GM18861 (cell line): ENCODE data around the gene INHBC.

ENCODE experiments used
- ATAC-seq: cut with Tn5 transposase; IDR thresholded peaks from one replicate; pipeline ENCODE4 v1.9.1; 2021; ENCODE audit not compliant: unreplicated experiment

The INHBC gene

DNA sequence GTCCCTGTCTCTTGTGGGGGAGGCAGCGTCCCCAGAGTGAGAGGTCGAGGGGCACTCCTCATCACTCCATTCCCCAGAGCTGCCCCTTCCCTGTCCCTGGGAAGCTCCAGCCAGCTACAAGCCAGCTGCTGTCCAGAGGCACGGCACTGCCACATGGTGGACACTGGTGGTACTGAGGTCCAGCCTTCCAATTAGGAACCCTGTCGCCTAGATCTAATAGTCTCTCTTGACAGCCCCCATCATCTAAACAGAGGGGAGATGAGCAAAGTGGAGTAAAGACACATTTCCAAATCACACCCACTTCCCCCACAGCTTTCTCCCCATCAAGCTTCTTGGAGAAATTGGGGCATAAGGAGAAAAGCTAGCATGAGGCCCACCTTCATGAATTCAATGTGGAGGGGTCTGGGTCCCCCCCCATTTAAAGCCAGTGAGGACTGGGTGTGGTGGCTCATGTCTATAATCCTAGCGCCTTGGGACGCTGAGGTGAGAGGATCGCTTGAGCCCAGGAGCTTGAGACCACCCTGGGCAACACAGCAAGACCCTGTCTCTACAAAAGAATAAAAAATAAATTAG, 18.4 kb downstream of the INHBC start:
- ATAC-seq = peak; percentile 41

DNA sequence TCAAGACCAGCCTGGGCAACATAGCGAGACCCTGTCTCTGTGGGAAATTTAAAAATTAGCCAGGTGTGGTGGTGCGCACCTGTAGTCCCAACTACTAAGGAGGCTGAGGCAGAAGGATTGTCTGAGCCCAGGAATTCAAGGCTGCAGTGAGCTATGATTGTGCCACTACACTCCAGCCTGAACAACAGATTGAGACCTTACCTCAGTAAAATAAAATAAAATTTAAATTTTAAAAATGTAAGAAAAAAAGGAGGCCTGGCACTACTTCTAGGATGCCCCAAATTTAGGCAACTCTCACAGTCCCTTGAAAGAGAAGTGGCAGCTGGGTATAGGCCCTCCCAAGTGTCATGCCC, 19.6 kb downstream of the INHBC start:
- ATAC-seq = no peak

- no peak for ATAC-seq
These were observed 20.2 kb downstream of the INHBC start, which contains the start of gene INHBE for GRCh38 chr12:57454566-57455373. Gene INHBE (plus strand): TSS chr12:57455307. CDS start chr12:57455537, 230 bp downstream.

DNA sequence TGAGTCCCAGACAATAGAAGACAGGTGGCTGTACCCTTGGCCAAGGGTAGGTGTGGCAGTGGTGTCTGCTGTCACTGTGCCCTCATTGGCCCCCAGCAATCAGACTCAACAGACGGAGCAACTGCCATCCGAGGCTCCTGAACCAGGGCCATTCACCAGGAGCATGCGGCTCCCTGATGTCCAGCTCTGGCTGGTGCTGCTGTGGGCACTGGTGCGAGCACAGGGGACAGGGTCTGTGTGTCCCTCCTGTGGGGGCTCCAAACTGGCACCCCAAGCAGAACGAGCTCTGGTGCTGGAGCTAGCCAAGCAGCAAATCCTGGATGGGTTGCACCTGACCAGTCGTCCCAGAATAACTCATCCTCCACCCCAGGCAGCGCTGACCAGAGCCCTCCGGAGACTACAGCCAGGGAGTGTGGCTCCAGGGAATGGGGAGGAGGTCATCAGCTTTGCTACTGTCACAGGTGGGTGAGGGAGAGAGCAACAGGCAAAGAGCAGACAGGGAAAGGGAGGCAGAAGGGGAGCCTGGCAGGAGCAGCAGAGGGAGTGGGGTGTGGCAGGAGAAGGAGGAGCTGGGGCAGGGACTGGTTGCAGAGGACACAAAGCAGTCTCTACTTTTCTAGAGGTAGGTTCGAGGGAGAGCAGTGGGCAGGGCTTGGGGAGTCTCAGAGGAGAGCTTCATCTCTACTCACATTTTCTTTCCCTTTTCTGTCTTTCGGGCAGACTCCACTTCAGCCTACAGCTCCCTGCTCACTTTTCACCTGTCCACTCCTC, 21.0 kb downstream of the INHBC start:
- no peak for ATAC-seq

GRCh38 chr12:57456145-57456700, 21.6 kb downstream of the INHBC start:
- ATAC-seq = no peak

DNA sequence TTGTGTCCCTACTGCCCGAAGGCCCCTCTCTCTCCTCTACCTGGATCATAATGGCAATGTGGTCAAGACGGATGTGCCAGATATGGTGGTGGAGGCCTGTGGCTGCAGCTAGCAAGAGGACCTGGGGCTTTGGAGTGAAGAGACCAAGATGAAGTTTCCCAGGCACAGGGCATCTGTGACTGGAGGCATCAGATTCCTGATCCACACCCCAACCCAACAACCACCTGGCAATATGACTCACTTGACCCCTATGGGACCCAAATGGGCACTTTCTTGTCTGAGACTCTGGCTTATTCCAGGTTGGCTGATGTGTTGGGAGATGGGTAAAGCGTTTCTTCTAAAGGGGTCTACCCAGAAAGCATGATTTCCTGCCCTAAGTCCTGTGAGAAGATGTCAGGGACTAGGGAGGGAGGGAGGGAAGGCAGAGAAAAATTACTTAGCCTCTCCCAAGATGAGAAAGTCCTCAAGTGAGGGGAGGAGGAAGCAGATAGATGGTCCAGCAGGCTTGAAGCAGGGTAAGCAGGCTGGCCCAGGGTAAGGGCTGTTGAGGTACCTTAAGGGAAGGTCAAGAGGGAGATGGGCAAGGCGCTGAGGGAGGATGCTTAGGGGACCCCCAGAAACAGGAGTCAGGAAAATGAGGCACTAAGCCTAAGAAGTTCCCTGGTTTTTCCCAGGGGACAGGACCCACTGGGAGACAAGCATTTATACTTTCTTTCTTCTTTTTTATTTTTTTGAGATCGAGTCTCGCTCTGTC, 22.3 kb downstream of the INHBC start:
- ATAC-seq = no peak

GRCh38 chr12:57458665-57459054, 24.1 kb downstream of the INHBC start:
- ATAC-seq = no peak

DNA sequence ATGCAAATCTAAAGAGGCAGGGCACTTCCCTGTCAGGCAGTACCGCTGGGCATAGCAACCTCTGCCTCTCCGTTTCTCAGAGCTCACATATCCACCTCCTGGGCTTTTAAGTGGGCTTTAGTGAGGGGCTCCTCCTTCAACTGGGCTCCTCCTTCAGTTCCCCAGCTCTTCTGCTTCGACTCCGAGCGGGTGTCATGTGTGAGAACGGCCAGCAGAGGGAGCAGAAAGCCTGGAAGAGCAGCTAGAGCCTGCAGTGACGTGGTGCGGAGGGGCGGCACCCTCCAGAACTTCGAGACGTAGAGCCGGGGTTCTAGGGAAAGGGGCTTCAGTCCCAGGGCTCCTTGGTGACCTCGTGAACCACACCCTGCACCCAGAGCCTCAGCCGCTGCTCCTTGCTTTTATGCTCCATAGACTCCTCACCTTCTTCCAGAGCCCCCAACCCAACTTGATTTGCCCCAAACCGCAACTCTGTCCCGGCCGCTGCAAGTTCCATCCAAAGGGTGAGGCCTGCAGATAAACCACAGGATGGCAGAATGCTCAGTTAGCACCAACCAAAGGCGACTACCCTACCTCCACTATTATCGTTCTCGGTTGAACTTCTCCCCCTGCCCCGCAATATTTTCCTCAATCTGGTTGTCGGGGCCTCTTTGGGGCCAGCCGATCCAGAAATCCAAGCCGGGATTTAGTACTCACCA, 24.6 kb downstream of the INHBC start:
- ATAC-seq = no peak

- no peak for ATAC-seq
These were observed 25.3 kb downstream of the INHBC start, which contains the start of gene GLI1 for GRCh38 chr12:57459750-57460467. Gene GLI1 (plus strand): TSS chr12:57459785. CDS start chr12:57463692, 3,907 bp downstream.

DNA sequence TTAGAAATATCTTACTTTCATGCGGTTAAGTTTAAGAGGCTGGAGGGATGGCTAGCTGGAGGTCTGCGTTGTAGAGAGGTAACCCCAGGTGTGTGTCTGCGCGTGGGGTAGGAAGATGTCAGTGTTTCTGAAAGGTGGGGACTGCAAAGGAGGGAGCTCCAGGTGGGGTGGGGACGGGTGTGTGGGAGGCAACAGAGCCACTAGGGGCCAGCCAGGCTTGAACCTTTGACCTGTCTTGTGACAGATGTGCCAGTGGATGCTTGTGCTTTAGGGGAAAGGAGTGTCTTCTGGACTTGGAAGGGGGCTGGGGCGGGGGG, 25.8 kb downstream of the INHBC start:
- no peak for ATAC-seq

DNA sequence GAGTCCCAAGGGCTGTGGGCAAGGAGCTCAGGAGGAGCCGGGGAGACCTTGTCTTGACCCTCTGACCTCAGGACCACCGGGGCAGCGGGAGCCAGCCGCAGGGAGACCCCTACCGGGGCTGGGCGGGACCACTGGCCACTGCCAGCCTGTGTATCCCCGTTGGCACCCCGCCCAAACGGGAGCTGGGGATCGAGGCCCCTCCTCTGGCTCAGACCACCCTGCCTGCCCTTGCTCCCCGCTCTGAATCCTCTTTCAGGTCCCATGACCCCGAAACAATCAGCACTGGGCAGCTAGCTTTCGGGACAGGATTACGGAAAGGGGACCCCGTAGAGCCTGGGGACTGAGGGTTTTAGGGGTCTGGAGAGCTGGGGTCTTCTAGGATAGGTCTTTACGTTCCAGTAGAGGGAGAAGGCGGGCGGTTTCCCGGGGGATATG, 26.3 kb downstream of the INHBC start:
- ATAC-seq = no peak

DNA sequence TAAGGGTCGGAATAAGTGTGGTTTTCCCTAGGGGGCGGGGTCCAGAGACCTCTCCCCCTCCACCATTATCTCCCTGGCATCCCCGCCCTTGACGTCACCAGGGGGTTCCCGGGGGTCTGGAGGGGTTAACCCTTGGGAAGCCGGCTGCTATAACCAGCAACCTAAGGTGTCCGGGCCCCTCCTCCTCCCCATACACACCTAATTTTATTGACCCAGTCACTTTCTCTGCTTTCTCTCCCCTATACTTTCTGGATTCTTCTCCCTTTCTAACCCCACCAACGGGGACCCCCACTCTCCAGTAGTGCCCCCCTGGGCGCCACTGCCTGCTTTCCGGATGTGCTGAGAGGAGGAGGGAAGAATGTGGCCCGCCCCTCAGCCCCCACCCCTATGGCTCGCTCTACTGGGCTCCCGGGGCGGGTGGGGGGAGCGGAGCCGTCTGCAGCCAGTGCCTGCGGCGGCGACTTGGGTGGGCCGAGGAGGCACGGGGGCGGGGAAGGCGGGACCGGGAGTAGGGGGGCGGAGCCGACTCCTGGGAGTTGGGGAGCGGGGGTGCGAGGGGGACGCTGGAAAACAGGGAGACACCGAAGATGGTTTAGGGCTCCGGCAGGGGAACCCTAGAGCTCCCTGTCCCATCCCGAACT, 26.8 kb downstream of the INHBC start:
- no peak for ATAC-seq

DNA sequence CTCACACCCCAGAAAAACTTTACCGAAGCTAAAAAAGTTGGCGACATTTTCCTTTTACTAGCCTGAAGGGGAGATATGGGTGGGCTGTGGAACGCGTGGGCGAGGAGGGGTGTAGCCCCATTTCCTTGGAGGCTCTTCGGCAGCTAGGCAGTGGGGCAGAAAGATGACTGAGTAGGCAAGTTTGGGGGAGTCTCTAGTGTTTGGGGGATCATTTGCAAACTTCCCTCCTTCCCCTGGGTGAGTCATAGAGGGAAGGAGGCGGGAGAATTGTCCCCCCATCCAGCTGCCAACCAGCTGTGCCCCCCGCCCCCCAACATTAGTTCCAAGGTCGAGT, 27.3 kb downstream of the INHBC start:
- ATAC-seq = no peak

GRCh38 chr12:57462251-57462911, 27.8 kb downstream of the INHBC start:
- ATAC-seq = peak; percentile 64

DNA sequence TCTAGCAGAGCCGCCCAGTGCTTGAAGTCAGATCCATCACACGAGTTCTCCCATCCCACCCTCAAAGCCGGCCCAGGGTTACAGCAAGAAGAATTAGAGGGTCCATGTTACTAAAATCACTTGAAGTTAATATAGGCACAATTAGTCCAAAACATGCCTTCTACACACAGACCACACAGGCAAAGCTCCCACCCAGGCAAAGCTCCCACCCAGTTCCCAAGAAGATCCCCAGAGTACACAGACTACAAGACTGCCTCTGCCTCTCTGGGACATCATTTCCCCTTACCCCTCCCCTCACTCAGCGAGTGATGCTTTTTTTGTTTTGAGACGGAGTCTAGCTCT, 28.3 kb downstream of the INHBC start:
- ATAC-seq = no peak

- ATAC-seq = no peak
These were observed 30.0 kb downstream of the INHBC start for GRCh38 chr12:57464569-57464968.

GRCh38 chr12:57465030-57465746, 30.6 kb downstream of the INHBC start:
- no peak for ATAC-seq

DNA sequence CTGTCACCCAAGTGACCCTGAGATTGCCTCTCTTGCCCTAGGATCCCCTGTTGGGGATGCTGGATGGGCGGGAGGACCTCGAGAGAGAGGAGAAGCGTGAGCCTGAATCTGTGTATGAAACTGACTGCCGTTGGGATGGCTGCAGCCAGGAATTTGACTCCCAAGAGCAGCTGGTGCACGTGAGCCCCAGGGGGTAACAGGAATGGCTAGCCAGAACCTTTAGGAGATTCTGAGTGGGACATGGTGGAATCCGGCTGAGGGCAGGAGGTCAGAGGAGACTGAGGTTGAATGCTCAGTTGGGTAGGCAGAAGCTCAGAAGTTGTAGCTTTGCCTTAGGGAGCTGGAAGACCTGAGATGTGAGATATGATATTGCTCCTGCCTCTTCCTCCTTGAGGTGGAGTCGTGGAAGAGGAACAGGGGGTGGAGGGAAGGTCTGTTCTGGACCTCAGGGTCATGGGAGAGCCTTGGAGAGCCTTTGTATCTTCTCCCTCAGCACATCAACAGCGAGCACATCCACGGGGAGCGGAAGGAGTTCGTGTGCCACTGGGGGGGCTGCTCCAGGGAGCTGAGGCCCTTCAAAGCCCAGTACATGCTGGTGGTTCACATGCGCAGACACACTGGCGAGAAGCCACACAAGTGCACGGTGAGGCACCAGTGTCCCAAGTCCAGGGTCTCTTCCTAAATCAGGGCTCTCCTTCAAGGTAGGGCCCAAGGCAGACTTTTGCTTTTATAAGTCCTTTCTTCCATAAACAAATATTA, 31.3 kb downstream of the INHBC start:
- ATAC-seq = no peak
